Measurements from ENCODE around the gene NKAIN1. TPM values are rescaled to one million over a fixed set of nuclear protein-coding genes. Genes with fewer than 3 reads are reported as not detected.

Gene NKAIN1
- total RNA-seq, 3 donors from 2014 or later (not counting 1 experiment from before 2014, with no cell fraction given) = not detected

DNA sequence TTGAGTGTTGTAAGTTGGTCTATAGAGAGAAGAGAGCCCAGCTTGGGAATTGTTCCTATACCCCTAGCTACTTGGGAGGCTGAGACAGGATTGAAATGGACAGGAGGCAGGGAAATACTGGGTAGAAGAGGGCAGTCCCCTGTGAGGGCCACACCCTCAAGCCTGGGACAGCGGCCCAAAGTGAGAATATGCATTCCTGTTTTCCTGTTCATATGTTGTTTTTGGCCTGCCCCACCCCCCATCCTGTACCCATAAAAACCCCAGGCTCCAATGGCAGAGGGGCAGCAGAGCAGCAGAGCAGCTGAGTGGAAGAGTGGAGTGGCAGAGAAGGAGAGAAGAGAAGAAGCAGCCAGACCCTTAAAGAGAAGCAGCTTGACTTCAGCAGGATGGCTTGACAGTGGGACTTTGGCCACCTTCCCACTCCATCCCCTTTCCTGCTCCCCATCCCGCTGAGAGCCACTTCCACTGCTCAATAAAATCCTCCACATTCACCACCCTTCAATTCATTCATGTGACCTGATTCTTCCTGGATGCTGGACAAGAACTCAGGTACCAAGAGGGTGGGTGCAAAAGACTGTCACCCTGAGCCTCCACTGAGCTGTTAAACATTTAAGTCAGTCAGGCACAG, 103.6 kb downstream of the NKAIN1 start:
- DNase-seq (no peak), ATAC-seq (no peak)
- no peaks in the 10 kb centered on the region for H3K36me3 Mint-ChIP-seq
- no peak for TF ChIP-seq CTCF (IDR thresholded peaks at IDR 0.05)
- Histone ChIP-seq H3K4me3 (ENCODE audit: low read length) (no peak overlapping the region), H3K4me1 (ENCODE audit: control insufficient read depth, insufficient read depth, low read length) (no peaks in the 10 kb centered on the region), H3K36me3 (ENCODE audit: control insufficient read depth, insufficient read depth, low read length) (no peaks in the 10 kb centered on the region), H3K9me3 (ENCODE audit: control insufficient read depth, insufficient read depth, low read length) (no peaks in the 10 kb centered on the region), H3K27me3 (ENCODE audit: control insufficient read depth, insufficient read depth, low read length) (no peaks in the 10 kb centered on the region), H3K27ac (ENCODE audit: low read length) (no peak overlapping the region)
- H3K9me3 Mint-ChIP-seq = no peaks in the 10 kb centered on the region
- 89% methylated on average over 1 of the region's 2 CpGs for WGBS (ENCODE audit: insufficient coverage)
- intact Hi-C loops (cut with micrococcal nuclease) = no loop called here
- H3K4me3 Mint-ChIP-seq = no peak overlapping the region
- H3K4me1 Mint-ChIP-seq = no peaks in the 10 kb centered on the region
- no peaks in the 10 kb centered on the region for H3K27me3 Mint-ChIP-seq (ENCODE audit: low read depth in 2 of 2)
- H3K27ac Mint-ChIP-seq = no peak overlapping the region

- Histone ChIP-seq H3K9me3 (ENCODE audit: control insufficient read depth, insufficient read depth, low read length) (no peaks in the 10 kb centered on the region), H3K36me3 (ENCODE audit: control insufficient read depth, insufficient read depth, low read length) (no peaks in the 10 kb centered on the region), H3K4me1 (ENCODE audit: control insufficient read depth, insufficient read depth, low read length) (no peaks in the 10 kb centered on the region), H3K27ac (ENCODE audit: low read length) (no peak overlapping the region), H3K27me3 (ENCODE audit: control insufficient read depth, insufficient read depth, low read length) (no peaks in the 10 kb centered on the region), H3K4me3 (ENCODE audit: low read length) (no peak overlapping the region)
- H3K27ac Mint-ChIP-seq = no peak overlapping the region
- H3K36me3 Mint-ChIP-seq = no peaks in the 10 kb centered on the region
- no peaks in the 10 kb centered on the region for H3K4me1 Mint-ChIP-seq
- H3K27me3 Mint-ChIP-seq (ENCODE audit: low read depth in 2 of 2) = no peaks in the 10 kb centered on the region
- ATAC-seq = no peak
- WGBS (ENCODE audit: insufficient coverage) = 44% methylated on average over 7 of the region's 7 CpGs
- intact Hi-C loops (cut with micrococcal nuclease) = no loop called here
- H3K4me3 Mint-ChIP-seq = no peak overlapping the region
- H3K9me3 Mint-ChIP-seq = no peaks in the 10 kb centered on the region
- DNase-seq = no peak
- no peak for TF ChIP-seq CTCF (IDR thresholded peaks at IDR 0.05)
Observed at GRCh38 chr1:31133368-31133767, 106.3 kb downstream of the NKAIN1 start.

Other genes starting within 250 kb of the NKAIN1 start
- 100 to 1,000 TPM; 193 to 209 (median 202) TPM for gene PUM1, start 174.2 kb downstream of the NKAIN1 start, total RNA-seq
- gene SNRNP40, start 56.9 kb upstream of the NKAIN1 start, total RNA-seq = 10 to 100 TPM; 57.9 to 71.2 (median 60.3) TPM
- gene ZCCHC17, start 57.1 kb upstream of the NKAIN1 start, total RNA-seq = 10 to 100 TPM; 24.1 to 31.1 (median 27.8) TPM
- not detected for gene FABP3, start 133.2 kb upstream of the NKAIN1 start, total RNA-seq
- gene SERINC2, start 173.3 kb upstream of the NKAIN1 start, total RNA-seq = 1 to 10 TPM in 1 of 3 donors, under 1 TPM in 2; 0.25 to 1.1 (median 0.40) TPM